HG02678 (cell line): ENCODE measurements around the gene CCND2.

Experiments used
- ATAC-seq: cut with Tn5 transposase; IDR thresholded peaks from one replicate; pipeline ENCODE4 v1.9.1; 2021; ENCODE audit warnings: mild to moderate bottlenecking, moderate library complexity; ENCODE audit not compliant: unreplicated experiment

The CCND2 gene

GRCh38 chr12:4256043-4256826, 17.3 kb upstream of the CCND2 start:
- no peak for ATAC-seq

- no peak for ATAC-seq
Measured at GRCh38 chr12:4257442-4257841, 16.1 kb upstream of the CCND2 start.

DNA sequence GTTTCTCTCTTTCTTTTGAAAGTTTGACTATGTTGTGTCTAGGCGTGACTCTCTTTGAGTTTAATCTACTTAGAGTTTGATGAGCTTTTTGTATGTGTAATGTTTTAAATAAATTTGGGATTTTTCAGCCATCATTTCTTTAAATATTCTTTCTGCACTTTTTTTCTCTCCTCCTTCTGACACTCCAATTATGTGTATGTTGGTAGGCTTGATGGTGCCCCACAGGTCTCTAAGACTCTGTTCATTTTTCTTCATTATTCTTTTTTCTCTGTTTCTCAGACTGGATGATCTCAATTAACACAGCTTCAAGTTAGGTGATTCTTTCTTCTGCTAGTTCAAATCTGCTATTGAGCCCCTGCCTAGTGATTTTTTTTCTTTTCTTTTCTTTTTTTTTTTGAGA, 14.5 kb upstream of the CCND2 start:
- no peak for ATAC-seq

GRCh38 chr12:4261655-4262054, 11.9 kb upstream of the CCND2 start:
- ATAC-seq: no peak

- ATAC-seq: no peak
Measured at GRCh38 chr12:4265280-4265679, 8.3 kb upstream of the CCND2 start.

GRCh38 chr12:4266990-4267389, 6.6 kb upstream of the CCND2 start:
- ATAC-seq: no peak

- no peak for ATAC-seq
Measured at GRCh38 chr12:4267704-4268328, 5.7 kb upstream of the CCND2 start.

GRCh38 chr12:4268329-4269181, 5.0 kb upstream of the CCND2 start:
- no peak for ATAC-seq

DNA sequence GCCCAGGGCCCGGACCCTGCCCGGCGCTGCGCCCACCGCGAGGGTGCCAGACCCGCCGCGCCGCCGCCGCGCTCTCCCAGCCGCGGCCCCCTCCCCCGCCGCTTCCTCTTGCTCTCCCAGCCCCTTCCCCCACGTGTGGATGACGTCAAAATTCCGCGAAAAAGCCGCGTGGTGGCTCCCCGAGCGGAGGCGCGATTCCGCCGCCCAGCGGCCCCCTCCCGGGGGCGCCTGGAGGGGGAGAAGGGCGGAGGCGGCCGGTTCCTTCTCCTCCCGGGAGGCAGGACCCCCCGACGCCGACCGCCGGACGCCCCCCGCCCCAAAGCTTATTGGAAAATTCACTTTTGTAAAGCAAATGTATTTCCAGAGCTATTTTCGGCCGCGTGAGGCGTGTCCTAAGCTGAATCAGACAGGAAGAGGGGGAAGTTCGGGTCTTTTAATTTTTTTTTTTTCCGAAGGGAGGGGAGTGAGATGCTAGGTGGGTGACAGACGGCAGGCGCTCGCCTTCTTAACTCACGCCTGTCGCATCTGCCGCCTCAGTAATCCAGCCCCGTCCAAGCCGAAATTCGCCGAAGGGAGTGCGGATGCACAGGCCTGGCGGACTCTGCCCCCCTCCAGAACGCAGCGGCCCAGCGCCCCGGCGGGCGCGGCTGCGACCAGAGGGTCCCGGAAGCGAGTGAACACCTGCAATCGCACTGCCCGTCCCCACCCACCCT, 4.1 kb upstream of the CCND2 start:
- ATAC-seq: no peak

GRCh38 chr12:4270016-4270830, 3.3 kb upstream of the CCND2 start:
- ATAC-seq: no peak

DNA sequence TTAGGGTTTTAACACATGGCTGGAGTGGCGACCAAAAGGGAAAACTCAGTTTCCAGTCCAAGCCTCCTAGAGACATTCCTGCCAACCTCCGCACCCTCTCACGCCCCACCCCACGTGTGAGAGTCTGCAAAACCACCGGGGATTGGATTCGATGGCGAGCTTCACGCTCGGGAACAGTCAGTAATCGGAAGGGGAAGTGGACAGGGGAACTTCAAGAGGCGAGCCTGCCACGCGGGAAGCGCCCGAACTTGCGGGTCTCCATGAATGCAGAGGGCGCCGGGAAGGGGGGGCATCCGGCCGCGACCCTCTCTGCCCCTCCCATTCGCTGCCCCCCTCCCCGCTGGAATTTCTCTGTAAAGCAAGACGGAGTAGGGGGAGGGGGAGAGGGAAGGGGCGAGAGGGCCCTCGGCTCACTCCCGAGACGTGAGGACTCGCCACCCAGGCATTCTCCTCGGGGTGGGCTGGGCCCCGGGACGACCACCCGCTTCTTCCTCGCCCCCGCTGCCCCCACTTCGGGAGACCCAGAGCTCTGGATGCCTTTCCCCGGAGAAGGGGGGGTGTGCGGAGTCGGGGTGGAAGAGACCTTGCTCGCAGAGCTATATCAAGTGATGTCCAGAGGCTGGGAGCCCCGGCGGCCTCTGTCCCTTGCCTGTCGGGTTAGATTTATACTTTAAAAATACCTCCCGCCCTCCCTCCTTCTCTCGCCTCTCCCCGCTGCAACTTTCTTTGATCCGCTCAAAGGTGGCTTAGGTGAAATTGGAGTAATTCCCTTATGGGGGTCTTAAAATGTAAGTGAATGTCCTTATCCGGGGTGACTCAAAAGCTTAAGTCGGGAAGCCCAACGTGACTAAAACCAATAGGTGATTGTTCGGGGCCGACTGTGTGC, 2.5 kb upstream of the CCND2 start:
- ATAC-seq: no peak

DNA sequence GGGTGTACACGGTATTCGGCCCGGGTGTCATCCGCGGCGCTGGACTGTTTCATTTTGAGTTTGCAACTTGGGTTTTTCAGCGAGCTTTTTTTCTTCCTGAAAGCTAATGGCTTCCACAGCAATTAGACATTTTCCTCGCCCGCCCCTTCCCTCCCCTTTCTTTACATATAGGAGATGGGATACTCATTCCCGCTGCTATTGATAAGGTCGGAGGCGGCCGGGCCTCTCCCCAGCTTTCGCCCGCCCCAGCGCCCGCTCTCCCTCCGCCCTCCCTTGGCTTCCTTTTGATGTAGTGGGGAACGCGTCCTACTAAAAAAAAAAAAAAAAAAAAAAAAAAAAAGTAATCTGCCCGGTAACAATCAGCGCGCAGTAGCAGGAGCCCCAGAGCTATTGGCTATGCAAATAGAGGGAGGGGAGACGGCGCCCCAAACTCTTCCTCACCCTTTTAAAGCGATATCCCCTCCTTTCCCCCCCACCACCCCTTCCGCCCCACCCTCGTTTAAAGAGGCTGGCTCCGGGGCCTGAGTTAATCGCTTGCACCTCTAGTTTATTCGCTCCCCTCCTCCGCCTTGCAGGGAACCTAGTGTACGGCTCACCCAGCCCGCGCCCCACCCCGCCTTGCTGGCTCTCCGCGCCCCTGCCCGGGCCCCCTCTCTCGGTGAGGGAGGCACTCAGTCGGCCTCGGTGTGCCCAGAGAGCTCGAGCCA, 1.7 kb upstream of the CCND2 start:
- peak; percentile 57 for ATAC-seq

- no peak for ATAC-seq
Measured at GRCh38 chr12:4272424-4273272, 914 bp upstream of the CCND2 start.

DNA sequence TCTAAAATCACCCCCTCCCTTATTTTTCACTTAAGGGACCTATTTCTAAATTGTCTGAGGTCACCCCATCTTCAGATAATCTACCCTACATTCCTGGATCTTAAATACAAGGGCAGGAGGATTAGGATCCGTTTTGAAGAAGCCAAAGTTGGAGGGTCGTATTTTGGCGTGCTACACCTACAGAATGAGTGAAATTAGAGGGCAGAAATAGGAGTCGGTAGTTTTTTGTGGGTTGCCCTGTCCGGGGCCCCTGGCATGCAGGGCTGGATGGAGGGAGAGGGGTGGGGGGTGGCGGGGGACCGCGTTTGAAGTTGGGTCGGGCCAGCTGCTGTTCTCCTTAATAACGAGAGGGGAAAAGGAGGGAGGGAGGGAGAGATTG, 300 bp upstream of the CCND2 start:
- ATAC-seq: no peak

DNA sequence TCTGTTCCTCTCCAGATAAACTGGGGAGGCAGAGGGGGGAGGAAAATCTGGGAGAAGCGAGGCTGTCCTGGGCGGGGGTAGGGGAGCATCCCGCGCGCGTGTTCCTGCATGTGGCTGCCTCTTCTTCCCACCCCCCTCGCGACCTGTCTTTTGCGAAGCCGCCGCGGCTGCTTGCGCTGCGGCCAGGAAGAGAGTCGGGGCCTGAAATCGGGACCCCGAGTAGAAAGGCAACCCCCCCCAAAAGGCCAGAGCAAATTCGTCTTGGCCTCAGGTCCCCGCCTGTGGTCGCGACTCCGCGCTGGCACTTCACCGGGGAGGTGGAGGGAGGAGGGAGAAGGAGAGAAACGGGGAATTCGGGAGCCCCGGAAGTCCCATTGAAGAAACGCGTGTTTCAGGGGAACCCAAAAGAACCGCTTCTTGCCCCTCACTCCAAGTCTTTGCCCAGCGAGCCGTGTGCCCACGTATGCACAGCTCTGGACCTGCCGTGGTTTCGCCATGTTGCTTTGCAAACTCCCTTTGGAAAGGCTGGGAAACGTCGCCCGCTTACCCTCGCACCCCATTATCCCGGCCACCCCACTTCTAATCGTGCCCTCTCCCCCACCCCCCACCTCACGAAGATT, 944 bp downstream of the CCND2 start:
- ATAC-seq: no peak

- no peak for ATAC-seq
Measured at GRCh38 chr12:4275016-4275869, 1.7 kb downstream of the CCND2 start.
